HG03095 (cell line): ENCODE results near the gene RNASE8.
"Not testable (repeated sequence)": the region's sequence is repeated elsewhere in the genome, so short reads cannot be mapped to it uniquely, and the experiment has no call there.

ENCODE experiments used
- ATAC-seq: cut with Tn5 transposase; IDR thresholded peaks from one replicate; pipeline ENCODE4 v1.9.1; 2021; ENCODE audit warnings: moderate library complexity; ENCODE audit not compliant: unreplicated experiment

The RNASE8 gene

DNA sequence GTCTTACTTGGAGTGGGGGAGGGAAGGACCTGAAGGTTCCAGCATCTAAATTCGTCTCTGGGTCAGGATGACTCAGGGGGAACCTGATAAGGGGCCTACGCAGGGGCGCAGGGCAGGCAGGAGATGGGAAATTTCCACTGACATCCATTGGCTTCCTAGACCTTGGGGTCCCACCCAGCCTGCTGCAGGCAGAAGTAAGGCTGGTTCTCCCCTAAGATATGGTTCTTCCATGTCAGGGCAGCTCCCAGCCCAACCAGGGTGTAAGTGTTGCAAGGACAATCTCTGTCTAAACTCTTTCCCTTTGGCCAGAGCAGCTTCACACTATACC, 30.7 kb upstream of the RNASE8 start:
- ATAC-seq: no peak

DNA sequence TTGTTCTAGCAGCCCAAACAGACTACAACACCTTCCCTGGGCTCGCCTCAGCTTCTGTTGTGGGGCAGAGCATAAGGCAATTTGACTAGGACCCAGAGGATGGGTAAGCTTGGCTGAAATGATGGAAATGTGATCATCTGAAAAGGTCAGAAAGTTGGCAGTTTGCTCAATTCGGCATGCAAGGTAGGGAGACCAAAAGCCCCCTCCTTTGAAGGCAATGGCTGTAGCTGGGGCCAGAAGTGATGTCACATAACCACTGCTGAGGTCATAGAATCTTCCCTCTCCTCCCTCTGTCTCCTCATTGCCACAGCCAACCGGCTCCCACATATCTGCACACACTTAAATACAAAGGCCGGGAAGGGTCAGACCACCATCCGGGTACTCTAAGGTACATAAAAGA, 27.7 kb upstream of the RNASE8 start, which contains the start of gene TPPP2:
Gene TPPP2, plus strand, starts transcription at position 301 of the 400 bp plus-strand sequence. CDS start 365 bp downstream, outside the sequence.
- no peak for ATAC-seq

DNA sequence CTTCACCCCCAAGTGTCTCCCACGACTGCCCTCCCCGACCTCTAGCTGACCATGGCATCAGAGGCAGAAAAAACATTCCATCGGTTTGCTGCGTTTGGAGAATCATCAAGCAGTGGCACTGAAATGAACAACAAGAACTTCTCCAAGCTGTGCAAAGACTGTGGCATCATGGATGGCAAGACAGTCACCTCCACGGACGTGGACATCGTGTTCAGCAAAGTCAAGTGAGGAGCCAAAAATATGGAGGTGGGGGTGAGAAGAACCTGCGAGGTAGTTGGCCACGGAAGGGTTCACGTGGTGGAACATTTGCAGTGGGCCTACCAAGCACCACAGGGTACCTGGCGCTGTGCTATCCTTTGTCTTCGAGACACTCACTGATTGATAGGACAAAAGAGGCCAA, 27.1 kb upstream of the RNASE8 start:
- ATAC-seq: no peak

DNA sequence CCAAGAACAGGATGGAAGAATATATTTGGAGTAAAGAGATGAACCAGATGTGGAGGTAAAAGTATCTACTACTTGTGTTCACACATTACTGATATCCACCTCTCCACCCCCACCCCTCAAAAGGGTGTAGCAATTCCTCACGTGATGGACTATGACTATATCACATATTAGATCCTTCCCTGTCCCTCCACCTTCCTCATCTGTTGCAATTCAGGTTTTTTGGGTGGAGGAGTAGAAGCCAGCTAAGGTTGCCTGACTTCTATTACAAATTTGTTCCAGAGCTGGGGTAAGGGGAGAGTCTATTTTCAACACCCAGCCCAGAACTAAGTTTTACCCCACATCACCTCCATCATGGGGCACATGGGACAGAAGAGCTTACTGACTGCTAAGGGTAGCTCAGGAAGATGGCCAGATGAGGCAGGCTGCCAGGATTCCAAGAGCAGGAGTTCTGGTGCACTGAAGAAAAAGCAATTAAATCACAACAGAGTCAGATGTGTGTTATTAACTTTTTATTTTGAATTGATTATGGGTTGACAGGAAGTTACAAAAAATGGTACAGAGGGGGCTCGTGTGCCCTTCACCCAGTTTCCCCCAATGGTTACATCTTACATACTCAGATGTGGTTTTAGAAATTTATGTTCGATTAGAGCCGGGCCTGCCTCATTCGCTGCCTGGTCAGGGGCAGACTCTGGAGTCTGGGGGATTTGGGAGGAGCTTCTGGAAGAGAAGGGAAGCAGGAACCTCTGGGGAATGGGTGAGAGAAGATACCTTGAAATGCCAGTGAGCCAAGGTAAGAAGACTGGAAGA, 25.1 kb upstream of the RNASE8 start:
- no peak for ATAC-seq

DNA sequence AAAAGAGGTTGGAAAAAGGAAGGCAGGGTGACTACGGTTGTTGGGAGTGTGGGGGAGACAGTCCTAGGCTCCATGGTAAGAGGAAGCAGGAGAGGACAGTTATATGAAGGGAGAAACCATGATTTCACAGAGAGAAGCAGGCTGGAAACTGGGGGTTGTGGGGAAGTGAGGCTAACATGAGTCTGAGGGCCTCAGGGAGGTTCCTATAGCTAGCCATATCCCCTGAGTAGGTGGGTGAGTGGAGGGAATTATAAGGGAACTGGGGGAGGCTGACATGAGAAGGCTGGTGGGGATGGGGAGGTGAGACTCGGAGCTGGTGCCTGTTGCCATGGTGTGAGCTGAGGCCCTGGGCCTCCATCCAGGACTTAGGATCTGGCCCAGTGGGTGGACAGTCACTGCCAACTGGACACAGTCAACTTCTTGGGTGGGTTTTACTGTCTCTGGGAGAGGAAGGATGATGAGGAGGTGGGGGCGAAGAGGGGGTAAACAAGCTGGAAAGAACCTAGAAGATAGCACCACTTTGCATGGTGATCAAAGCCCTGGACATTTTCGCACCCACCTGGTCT, 24.4 kb upstream of the RNASE8 start:
- ATAC-seq: no peak

DNA sequence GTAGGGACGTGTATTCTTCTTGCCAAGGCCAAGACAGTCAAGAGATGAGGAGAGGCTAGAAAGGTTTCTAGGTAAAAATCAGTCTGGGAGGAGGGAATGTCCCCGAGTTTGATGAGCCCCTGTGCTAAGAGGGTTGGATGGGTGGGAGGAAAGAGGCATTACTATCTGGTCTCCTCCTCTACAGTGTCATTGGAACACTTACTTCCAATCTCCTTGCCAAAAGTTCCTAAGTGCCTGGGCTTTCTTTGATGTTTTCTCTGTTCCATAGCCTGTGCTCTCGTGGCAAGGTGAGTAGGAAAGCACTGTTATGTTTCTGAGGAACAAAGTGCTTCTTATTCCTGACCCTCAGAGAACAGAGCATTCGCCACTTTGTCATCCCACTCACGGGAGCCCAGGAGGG, 22.9 kb upstream of the RNASE8 start, which contains the start of gene RNASE13:
Gene RNASE13, minus strand, starts transcription at position 101 of the 400 bp plus-strand sequence. CDS start 519 bp downstream, outside the sequence.
- ATAC-seq: no peak

DNA sequence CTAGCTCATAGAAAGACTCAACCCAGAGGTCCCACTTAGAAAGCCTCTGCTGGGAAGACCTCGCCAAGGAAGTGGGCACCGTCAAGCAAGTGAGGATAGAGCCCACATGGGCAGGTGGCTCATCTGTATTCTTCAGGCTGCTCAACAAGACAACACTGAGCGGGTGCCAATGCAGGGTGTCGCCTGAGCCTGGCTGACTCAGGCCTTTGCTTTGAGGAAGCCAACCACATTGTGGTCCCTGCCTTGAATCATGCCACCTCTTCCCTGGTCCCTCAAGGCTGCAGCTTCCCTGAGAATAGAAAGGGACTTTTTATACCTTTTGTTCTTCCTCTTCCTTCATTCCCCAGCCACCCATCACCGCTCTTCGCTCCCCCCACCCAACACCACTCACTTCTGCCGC, 20.9 kb upstream of the RNASE8 start:
- no peak for ATAC-seq

DNA sequence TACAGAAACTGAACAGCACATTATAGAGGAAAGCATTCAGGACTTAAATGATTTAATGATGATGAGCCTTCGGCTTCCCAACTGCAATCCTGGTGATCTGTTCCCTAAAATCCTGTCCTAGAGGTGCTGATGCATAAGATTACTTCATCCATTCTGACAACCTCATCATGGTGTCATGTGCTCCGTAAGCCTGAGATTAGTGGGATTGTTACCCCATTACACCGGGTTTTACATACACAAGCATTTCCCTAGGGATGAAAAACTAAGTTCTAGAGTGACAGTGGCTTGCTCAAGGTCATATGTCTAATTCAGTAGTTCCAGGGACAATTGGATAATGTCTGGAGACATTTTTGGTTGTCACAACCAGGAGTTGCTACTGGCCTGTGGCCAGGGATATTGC, 20.5 kb upstream of the RNASE8 start:
- no peak for ATAC-seq

DNA sequence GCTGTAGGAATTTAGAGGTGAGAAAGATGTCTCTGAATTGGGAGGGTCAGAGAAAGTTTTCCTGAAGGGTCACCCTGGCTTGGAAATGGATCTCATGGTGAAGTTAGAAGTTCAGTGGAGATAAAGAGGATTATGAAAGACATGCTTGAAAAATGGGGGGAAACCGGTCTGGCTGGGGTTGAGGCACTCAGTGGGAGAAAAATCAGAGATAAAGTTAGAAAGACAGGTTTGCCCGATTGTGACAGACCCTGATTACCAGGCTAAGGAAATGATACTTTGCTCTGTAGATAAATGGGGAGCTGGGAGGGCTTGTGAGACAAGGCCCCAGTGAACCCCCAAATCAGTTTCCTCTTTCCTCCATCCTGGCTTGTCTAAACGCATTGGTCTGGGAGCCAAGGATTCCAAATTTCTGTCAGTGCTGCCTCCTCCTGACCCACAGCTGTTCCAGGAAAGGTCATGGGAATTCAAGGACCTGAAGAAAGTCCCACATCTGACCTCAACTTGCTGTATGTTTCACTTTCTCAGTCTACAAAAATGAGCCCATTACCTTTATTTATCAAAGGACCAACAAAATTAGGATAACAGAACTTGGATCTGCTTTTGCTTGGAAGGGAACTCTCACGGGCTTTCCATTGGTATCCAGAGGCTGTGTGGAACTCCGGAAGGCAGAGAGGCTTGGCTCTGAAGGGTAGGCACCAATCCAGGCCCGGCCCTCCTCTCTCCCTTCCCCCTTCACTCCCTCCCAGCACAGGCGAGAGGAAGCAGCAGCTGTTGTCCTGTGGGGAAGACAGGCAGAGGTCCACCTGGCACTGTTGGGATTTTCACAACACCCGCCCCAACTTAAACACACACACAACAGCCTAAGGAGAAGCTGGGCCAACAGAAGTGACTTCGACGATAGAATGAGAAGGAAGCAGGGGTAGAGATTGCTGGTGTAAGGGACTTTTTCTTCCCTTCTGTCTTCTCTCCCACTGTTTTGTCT, 18.9 kb upstream of the RNASE8 start:
- no peak for ATAC-seq

DNA sequence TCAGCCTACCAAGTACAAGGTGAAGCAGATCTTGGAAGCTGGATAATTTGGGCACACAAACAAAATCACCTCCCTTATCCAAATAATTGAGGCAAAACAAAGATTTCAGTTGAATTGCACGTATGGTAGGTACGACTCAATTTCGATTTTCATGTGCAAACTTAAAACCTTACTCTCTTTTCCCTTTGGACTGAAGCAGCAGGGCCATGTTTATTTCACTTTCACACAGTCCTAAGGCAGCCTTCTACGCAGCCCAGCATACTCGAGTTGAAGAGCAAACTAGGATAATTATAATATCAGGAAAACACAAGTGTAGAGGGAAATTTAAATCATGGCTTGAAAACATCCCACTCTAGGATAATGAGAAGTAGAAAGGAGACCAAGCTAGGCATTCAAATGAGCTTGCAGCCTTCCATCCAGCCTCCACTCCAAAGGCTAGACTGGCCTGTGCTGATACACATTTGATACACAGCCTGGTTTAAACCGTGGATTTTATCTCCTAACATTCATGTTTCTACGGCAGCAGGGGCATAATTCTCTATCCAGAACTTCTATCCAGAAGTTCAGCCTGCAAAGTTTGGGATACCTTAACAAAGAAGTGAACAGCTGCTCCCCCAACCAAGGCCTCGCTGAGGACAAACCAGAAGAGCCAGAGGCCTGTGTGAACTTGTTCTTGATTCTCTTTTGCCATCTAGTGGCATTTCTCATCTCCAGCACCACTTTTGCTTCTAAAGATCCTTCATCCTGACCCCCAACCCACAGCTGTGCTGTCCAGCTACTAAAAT, 17.8 kb upstream of the RNASE8 start:
- no peak for ATAC-seq

DNA sequence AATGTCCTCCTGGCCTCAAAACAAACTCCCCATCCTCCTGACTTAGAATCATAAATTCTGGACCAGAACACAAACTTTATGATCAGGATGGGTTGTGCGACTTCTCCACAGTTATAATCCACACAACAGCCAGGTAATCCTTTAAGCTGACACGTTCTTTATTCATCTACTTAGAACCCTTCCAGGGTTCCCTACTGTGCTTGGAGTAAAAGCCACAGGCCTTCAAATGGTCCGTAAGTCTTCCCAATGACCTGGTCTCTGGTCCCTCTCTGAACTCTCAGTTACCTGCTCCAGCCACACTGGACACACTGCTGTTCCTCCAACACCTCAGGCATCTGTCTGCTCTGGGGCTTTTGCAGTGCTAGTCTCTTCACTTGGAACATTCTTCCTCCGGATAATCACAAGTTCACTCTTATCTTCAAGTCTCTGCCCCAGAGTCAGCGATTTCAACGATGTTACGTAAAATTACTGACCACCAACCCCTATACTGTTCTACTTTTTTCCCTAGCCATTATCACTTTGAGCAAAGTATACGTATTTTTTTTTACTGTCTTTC, 17.2 kb upstream of the RNASE8 start:
- no peak for ATAC-seq

DNA sequence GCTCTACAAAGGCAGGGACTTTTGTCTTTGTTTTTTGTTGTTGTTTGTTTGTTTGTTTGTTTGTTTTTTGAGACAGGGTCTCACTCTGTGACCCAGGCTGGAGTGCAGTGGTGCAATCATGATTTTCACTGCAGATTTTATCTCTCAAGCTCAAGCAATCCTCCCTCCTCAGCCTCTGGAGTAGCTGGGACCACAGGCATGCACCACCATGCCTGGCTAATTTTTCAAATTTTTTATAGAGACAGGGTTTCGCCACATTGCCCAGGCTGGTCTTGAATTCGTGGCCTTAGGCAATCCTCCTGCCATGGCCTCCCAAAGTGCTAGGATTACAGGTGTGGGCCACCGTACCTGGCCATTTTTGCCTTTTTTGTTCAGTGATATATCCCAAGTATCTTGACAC, 16.7 kb upstream of the RNASE8 start:
- not testable (repeated sequence) for ATAC-seq

DNA sequence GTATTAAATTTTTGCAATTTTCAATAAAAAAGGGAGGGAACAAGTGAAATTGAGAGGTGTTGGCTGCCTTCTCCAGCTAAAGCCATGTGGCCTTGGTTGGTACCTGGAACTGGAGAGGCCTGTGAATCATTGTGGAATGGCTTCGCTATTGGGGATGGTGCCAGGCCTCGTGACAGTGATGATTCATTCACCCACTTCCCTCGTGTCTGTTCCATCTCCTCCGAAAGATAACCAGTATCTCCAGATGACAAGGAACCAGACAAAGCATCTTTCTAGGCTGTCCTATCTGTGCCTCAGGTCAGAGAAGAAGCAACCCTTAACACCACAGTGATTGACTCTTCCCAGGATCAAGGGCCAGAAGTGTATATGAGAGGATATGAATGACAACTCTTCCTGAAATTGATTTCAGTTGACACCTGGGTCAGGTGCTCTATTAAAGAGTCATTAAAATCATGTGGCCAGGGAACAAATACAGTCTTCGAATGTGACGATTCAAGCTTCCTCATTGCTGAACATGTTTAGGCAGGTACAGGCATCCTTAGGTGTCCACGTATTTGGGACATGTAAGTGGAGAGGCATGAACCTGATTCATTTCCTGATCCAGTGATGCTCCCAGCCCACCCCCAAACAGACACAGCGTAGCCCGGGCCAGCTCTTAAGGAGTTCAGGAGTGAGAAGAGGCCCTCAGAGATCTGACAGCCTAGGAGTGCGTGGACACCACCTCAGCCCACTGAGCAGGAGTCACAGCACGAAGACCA, 15.8 kb upstream of the RNASE8 start, which contains the start of gene RNASE7:
Gene RNASE7, plus strand, starts transcription at position 687 of the 758 bp plus-strand sequence. CDS start 631 bp downstream, outside the sequence.
- no peak for ATAC-seq

DNA sequence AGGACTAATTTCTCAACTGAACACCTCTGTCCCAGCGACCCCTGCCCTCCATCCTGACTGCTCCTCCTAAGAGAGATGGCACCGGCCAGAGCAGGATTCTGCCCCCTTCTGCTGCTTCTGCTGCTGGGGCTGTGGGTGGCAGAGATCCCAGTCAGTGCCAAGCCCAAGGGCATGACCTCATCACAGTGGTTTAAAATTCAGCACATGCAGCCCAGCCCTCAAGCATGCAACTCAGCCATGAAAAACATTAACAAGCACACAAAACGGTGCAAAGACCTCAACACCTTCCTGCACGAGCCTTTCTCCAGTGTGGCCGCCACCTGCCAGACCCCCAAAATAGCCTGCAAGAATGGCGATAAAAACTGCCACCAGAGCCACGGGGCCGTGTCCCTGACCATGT, 14.7 kb upstream of the RNASE8 start:
- ATAC-seq: no peak

DNA sequence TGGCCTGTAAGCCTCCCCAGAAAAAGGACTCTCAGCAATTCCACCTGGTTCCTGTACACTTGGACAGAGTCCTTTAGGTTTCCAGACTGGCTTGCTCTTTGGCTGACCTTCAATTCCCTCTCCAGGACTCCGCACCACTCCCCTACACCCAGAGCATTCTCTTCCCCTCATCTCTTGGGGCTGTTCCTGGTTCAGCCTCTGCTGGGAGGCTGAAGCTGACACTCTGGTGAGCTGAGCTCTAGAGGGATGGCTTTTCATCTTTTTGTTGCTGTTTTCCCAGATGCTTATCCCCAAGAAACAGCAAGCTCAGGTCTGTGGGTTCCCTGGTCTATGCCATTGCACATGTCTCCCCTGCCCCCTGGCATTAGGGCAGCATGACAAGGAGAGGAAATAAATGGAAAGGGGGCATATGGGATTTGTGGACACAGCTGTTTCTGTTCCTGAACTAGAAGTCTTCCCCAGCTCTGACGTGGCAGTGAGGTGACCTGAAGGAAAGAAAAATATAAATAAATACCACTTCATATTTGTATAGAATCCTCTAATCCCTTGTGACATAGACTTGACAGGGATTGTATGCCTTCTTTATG, 14.1 kb upstream of the RNASE8 start:
- no peak for ATAC-seq

DNA sequence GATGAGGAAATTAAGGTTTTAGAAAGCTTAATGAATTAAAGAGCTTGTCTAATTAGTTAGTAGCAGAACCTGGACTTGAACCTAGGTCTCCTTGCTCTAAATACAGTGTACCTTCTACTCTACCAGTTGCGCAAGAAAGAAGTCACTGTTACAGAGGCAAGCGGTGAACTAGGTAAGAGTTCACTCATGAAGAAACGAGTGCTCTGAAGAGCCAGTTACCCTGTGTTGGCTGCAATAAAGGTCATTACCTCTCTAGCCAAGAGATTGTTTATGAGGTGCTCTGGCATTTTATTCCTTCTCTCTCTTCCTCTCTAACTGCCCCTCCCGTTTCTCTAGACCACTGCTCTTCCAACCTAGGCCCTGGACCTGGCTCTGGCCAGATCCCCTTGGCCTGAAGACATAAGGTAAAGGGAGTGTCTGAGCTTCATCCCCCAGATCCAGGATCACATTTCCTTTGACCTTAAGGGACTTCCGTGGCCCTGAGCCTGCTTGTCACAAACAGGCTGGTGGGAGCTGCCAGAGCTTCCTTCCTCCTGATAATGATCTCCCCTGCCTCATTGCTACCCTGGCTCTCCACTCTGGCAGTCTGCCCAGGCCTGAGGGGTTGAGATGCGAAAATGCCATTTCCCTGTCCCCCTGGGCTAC, 13.5 kb upstream of the RNASE8 start:
- ATAC-seq: no peak

DNA sequence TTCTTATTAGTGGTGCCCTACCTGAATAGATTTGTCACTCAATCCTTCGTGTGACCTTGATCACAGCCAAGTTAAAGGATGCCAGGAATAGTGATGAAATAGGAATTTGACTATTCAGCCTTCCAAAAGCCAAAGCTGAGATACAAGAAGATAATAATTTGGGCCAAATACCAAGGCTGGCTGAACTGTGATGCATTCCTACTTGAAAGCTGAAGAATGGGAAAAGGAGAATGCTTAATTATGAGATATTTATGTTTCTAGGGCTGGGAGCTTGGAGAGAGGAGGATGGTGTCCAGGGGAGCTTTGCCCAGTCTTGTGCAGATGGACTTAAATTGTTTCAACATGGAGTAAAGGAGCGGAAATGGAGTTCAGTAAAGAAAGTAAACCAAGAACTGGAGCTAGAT, 10.2 kb upstream of the RNASE8 start:
- ATAC-seq: no peak

DNA sequence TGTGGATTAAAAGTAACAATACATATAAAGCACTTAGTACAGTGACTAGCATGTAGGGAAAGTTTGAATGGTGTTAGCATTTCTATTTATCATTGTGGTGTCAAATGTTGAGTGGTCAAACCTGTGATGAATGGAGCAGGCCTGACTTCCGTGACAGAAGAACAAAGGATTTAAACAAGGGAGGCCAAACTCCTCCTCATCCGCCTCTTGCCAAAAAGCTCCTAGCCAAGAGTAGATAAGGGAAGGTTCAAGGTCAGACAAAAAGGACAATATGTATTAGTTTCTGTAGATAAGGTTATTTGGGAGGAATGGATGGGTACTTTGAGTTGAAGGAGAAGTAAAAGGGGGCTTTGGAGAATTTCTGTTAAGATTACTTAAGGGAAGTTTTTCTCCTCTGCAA, 9.0 kb upstream of the RNASE8 start:
- no peak for ATAC-seq

DNA sequence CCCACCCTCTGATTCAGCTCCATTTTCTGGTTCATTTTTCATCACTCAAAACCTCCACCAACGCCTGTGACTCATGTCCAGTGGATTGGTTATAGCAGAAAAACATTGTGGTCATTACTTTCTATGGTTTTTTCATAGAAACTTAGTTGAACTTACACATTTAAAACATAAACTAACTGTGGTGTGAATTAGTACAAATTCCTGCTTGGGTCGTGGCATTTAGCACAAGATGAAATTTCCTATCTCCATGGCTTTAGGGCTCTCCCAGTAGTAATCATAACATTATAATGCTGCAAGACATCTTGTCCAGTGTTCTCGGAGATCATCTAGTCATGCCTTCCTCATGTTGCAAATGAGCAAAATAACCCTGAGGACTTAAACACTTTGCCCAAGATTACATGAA, 8.3 kb upstream of the RNASE8 start:
- ATAC-seq: no peak
